ENCODE data around the gene DHFR. TPM values are rescaled to one million over a fixed set of nuclear protein-coding genes. Genes with fewer than 3 reads are reported as not detected.

Gene DHFR
- polyA plus RNA-seq, 6 donors from 2014 or later = 0.20 to 3.3 (median 1.4) TPM

DNA sequence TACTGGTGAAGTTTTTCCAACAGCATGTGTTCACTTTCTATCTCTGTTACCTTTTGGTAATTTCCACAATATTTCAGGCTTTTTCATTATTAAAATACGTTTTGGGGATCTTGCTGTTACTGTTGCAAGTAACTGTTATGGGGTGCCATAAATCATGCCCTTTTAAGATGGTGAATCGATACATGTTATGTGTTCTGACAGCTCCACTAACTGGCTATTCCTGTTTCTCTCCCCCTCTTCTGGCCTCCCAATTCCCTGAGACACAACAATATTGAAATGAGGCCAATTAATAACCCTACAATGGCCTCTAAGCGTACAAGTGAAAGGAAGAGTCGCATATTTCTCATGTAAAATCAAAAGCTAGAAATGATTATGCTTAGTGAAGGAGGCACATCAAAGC is 13.4 kb downstream of the DHFR start:
- Mint-ChIP-seq H3K4me3 (no peak overlapping the region), H3K4me1 (peaks cover 0 to 4% (median 0%) of the 10 kb centered on the region in 3 donors), H3K27ac (no peak overlapping the region), H3K36me3 (peaks cover 49 to 58% of the 10 kb centered on the region in 2 donors), H3K27me3 (no peaks in the 10 kb centered on the region), H3K9me3 (peaks cover 0 to 2% (median 0%) of the 10 kb centered on the region in 7 donors)
- DNase-seq = no peak
- no peak for ATAC-seq (ENCODE audit: low read depth in 2 of 2)

DNA sequence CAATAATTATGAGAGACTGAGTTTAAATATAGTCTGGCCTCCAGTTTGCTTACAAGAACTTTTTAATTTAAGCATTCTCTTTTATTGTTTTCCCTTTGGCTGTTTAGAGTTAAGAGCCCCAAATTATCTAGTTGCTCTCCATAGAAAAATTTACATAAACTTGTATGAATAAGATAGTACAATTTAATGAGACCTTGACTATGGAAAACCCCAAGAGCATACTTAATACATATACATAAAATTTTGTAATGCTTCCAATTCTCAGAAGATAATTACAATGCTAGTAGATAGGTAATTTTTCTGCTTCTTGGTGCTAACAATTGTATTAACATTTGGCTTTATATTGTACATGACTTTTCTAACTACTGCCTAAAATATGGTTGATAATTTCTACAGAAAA is 20.6 kb downstream of the DHFR start:
- Mint-ChIP-seq H3K27ac (peak overlapping the region in 1 of 6 donors; percentile 33), H3K9me3 (peaks cover 0 to 3% (median 0%) of the 10 kb centered on the region in 7 donors), H3K4me3 (no peak overlapping the region), H3K4me1 (peaks cover 0 to 8% (median 7%) of the 10 kb centered on the region in 3 donors), H3K36me3 (peaks cover 16 to 32% of the 10 kb centered on the region in 2 donors), H3K27me3 (no peaks in the 10 kb centered on the region)
- no peak for DNase-seq
- no peak for ATAC-seq (ENCODE audit: low read depth in 2 of 2)

DNA sequence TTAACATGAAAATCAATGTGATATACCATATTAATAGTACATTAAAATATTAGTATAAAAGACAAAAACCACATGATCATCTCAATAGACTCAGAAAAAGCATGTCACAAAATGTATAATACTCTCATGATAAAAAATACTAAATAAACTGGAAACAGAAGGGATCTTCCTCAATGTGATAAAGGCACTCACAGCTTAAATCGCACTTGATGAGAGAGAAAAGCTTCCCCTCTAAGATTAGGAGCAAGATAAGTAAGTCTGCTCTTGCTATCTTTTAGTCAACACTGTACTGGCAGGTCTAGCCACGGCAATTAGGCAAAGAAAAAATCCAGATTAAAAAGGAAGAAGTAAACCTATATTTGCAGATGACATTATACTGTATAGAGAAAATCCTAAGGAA is 22.1 kb downstream of the DHFR start:
- Mint-ChIP-seq H3K27ac (peak overlapping the region in 1 of 6 donors; percentile 46), H3K9me3 (peaks cover 0 to 3% (median 0%) of the 10 kb centered on the region in 7 donors), H3K36me3 (peaks cover 9 to 28% of the 10 kb centered on the region in 2 donors), H3K4me1 (peaks cover 0 to 8% (median 7%) of the 10 kb centered on the region in 3 donors), H3K4me3 (no peak overlapping the region), H3K27me3 (no peaks in the 10 kb centered on the region)
- ATAC-seq (ENCODE audit: low read depth in 2 of 2) = no peak
- no peak for DNase-seq

DNA sequence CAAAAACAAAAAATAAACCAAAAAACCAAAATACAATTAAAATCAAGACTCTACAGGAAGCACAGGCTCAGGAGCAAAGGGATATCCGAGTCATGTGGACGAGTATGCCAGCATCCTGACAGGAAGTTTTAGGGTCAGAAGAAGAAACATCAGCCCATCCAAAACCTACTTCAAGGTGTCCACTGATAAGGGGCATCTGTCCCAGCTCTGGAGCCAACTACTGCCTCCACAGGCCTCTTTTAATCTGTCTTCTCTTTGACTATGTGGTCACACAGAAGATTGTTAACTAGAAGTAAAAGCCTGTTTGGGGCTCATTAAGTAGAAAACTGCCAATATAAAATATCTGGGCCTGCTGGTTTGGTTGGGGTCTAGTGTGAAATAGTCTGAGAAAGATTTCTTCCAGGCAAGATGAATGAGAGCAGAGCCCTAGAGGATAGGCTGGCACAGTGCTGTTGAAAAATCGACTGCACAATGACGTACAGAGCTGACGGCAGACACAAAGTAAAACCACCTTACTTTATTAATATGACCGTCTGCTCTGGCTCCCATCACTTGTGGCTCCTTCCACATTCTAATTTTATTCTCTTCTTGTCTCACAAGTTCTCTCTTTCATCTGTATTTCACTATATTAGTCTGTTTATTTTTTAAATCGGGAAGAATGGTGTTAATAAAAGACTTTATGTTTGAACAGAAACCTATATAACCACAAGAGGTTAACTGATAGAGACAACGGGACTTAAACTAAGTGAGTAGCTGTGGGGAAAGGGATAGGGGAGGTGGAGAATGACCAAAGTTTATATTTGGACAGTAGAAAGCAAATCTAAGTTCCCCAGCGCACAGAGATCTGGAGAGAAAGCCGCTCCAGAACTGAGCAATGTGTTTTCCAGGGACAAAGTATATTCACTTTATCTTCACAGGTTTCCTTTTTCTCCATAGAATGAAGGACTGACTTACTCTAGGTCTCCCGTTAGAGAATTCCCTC is 23.2 kb downstream of the DHFR start:
- ATAC-seq (ENCODE audit: low read depth in 2 of 2) = no peak

DNA sequence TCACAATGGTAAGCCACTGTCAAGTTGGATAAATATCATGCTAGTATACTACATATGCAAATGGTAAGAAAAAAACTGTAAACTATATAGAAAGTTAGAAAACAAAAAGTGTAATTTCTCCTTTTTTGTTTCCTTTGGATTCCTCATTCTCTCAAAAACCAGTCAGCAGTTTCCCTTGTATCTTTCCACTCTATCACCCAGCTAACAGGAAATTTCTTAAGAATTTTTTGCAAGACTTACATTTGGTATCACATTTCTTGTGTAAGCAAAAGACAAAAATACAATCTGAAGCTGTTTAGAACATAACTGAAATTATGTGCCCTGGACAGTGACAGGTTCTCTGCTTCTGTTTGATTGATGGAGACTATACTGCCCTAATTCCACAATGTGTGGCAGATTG is 25.5 kb downstream of the DHFR start:
- H3K4me3 Mint-ChIP-seq = no peak overlapping the region
- ATAC-seq (ENCODE audit: low read depth in 2 of 2) (no peak), DNase-seq (no peak)
- H3K9me3 Mint-ChIP-seq = peaks cover 0 to 3% (median 0%) of the 10 kb centered on the region in 7 donors
- H3K36me3 Mint-ChIP-seq = peaks cover 9 to 25% of the 10 kb centered on the region in 2 donors
- H3K4me1 Mint-ChIP-seq = peaks cover 0 to 8% (median 7%) of the 10 kb centered on the region in 3 donors
- peak overlapping the region in 1 of 6 donors; percentile 81 for H3K27ac Mint-ChIP-seq
- H3K27me3 Mint-ChIP-seq = no peaks in the 10 kb centered on the region

More for the DNA sequence above, 23.2 kb downstream of the DHFR start:
- Mint-ChIP-seq H3K9me3 (peaks cover 0 to 3% (median 0%) of the 10 kb centered on the region in 7 donors), H3K4me1 (peaks cover 0 to 8% (median 7%) of the 10 kb centered on the region in 3 donors), H3K27ac (no peak overlapping the region), H3K27me3 (no peaks in the 10 kb centered on the region), H3K4me3 (no peak overlapping the region), H3K36me3 (peaks cover 9 to 25% of the 10 kb centered on the region in 2 donors)
- DNase-seq = no peak

DNA sequence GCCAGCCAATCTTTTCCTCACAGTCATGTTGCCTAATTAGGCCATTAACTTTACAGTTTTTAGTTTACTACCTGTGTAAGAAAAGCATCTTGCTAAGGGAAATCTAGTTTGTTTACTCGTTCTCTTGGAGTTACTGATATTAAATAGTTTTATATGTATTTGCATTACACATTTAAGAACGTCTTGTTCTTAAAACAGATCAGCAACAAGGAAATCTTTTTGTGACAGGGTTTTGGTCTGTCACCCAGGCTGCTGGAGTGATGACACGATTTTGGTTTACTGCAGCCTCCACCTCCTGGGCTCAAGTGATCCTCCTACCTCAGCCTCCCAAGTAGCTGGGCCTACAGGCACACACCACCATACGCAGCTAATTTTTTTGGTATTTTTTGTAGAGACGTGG is 29.6 kb downstream of the DHFR start:
- no peak overlapping the region for H3K4me3 Mint-ChIP-seq

DNA sequence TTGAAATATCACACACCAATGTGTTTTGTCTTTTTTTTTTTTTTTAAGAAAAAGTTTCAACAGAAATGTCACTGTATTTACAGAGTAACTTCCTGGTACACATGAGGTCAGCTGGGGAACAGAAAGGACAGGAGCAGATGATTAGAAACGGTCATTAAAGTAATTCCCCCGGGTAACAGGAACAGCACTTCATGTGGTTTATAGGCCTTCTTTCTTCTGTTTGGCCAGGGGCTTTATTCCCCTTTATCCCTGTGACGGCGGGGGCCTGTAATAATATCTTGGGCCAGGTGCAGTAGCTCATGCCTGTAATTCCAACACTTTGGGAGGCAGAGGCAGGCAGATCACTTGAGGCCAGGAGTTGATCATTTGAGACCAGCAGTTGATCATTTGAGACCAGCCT is 30.8 kb downstream of the DHFR start:
- Mint-ChIP-seq H3K27me3 (no peaks in the 10 kb centered on the region), H3K36me3 (peaks cover 0 to 9% of the 10 kb centered on the region in 2 donors), H3K4me1 (no peaks in the 10 kb centered on the region), H3K9me3 (peaks cover 0 to 5% (median 0%) of the 10 kb centered on the region in 7 donors), H3K27ac (peak overlapping the region in 1 of 6 donors; percentile 27), H3K4me3 (no peak overlapping the region)
- DNase-seq (no peak), ATAC-seq (ENCODE audit: low read depth in 2 of 2) (no peak)

More for the DNA sequence above, 29.6 kb downstream of the DHFR start:
- ATAC-seq (ENCODE audit: low read depth in 2 of 2) (no peak), DNase-seq (no peak)
- H3K9me3 Mint-ChIP-seq = peaks cover 0 to 5% (median 0%) of the 10 kb centered on the region in 7 donors
- H3K36me3 Mint-ChIP-seq = peaks cover 9 to 18% of the 10 kb centered on the region in 2 donors
- no peak overlapping the region for H3K27ac Mint-ChIP-seq
- H3K4me1 Mint-ChIP-seq = peaks cover 0 to 8% (median 7%) of the 10 kb centered on the region in 3 donors
- H3K27me3 Mint-ChIP-seq = no peaks in the 10 kb centered on the region

DNA sequence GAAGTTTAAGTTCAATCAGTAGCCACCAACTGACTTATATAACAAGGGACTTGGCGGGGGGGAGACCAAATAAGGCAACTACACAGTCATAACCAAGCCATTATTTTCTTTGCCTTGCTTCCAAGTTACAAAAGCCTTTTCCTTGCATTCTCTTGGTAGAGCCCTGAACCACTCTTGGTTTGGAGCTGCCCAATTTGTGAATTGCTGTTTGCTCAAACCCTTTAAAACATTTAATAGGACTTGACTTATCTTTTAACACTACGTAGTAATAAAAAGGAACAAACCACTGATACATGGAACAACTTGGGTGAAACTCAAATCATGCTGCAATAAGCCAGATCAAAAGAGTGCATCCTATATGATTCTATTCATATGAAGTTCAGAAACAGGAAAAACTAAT is 32.0 kb downstream of the DHFR start:
- Mint-ChIP-seq H3K27ac (no peak overlapping the region), H3K36me3 (peaks cover 0 to 9% of the 10 kb centered on the region in 2 donors), H3K27me3 (no peaks in the 10 kb centered on the region), H3K9me3 (peaks cover 0 to 5% (median 0%) of the 10 kb centered on the region in 7 donors), H3K4me1 (no peaks in the 10 kb centered on the region), H3K4me3 (no peak overlapping the region)
- ATAC-seq (ENCODE audit: low read depth in 2 of 2) (no peak), DNase-seq (no peak)

DNA sequence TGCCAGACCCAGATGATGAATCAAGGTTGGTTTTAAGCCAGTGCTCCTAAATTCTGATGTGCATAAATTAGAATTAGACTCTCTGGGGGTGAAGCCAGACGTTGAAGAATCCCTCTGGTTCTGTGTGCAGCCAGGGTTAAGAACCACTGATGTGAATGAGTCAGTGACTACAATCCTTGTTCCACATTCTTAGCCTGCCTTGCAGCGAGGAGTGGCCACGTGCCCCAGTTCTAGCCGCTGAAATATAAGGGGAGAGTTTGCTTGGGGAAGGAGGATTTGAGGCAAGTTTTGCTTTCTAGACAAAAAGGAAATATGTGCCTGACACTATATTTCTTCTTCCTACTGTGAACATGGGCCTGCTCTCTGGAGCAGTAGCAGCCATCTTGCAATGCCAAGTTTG is 34.6 kb downstream of the DHFR start:
- H3K27me3 Mint-ChIP-seq = no peaks in the 10 kb centered on the region
- peaks cover 0 to 5% (median 0%) of the 10 kb centered on the region in 7 donors for H3K9me3 Mint-ChIP-seq
- no peak overlapping the region for H3K4me3 Mint-ChIP-seq
- ATAC-seq (ENCODE audit: low read depth in 2 of 2) = no peak
- H3K4me1 Mint-ChIP-seq = no peaks in the 10 kb centered on the region
- H3K36me3 Mint-ChIP-seq = peaks cover 0 to 9% of the 10 kb centered on the region in 2 donors
- DNase-seq = no peak
- H3K27ac Mint-ChIP-seq = no peak overlapping the region

DNA sequence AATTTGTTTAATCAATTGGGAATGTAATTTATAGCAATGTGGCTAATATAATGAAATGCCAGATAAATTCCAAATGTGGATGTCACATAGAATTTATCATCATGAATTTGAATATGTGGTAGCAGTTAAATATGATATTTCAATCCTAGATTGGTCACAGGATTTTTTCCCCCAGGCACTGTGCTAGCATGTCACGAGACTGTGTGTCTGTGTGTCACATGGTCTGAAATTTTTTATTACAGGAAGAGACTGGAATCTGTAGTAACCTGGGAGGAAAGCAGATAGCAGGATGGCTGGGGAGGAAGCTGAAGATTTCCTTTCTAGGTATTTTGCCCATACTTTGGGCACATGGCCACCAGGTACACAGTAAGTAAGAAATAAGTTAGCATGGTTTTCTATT is 35.7 kb downstream of the DHFR start:
- no peaks in the 10 kb centered on the region for H3K4me1 Mint-ChIP-seq
- H3K27ac Mint-ChIP-seq = no peak overlapping the region

DNA sequence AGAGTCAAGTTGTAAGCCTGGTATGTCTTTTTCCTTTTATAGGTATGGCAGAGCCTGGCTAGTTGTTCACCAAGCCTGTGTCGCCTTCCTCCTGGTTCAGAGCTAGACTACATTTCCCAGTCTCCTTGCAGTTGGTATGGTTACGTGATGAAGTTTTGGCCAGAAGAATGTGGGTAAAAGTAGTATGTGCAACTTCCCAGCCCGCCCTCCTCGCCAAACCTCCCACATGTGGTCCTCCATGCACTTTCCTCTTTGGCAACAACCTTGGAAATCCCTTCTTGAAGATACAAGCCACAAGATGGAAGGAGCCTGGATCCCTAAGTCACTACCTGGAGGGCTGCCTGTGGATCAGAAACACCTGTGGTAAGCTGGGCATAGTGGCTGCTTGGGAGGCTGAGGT is 36.3 kb downstream of the DHFR start:
- DNase-seq (no peak), ATAC-seq (ENCODE audit: low read depth in 2 of 2) (no peak)
- Mint-ChIP-seq H3K27me3 (no peaks in the 10 kb centered on the region), H3K9me3 (peaks cover 0 to 5% (median 0%) of the 10 kb centered on the region in 7 donors), H3K36me3 (peaks cover 0 to 9% of the 10 kb centered on the region in 2 donors), H3K27ac (no peak overlapping the region), H3K4me3 (no peak overlapping the region), H3K4me1 (no peaks in the 10 kb centered on the region)

More for the DNA sequence above, 35.7 kb downstream of the DHFR start:
- Mint-ChIP-seq H3K9me3 (peaks cover 0 to 5% (median 0%) of the 10 kb centered on the region in 7 donors), H3K36me3 (peaks cover 0 to 9% of the 10 kb centered on the region in 2 donors), H3K4me3 (no peak overlapping the region), H3K27me3 (no peaks in the 10 kb centered on the region)
- ATAC-seq (ENCODE audit: low read depth in 2 of 2) (no peak), DNase-seq (no peak)

DNA sequence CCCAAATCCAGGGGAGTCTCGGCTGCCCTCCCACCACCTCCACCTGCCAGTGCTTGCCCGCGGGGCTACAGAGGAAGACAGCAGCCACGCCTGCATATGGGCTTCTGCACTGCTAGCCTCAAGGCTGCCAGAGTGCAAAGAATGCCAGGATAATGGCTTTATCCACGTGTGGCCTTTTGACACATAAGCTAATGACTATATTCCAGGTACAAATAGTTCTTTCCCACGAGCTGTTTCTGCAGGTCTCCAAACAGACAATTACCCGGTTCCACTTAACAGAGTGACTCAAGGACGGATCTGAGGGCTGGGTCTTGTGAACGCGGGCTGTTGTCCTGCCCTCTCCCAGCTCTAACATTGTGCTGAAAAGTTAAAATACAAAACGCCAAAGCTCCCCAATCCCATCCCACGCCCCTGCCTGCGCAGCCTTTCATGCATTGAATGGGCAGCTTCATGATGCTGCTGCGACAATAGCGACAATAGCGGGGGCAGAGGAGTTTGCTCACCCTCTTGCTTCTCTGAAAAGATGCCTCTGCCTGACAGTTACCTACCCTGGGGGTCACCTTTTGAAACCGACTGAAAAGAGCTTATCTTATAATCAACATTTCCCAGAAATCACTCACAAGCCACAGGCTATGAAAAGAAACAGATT is 39.4 kb downstream of the DHFR start:
- ATAC-seq (ENCODE audit: low read depth in 2 of 2) (no peak), DNase-seq (no peak)
- H3K4me3 Mint-ChIP-seq = no peak overlapping the region
- H3K36me3 Mint-ChIP-seq = peaks cover 0 to 2% of the 10 kb centered on the region in 2 donors
- no peaks in the 10 kb centered on the region for H3K4me1 Mint-ChIP-seq
- H3K9me3 Mint-ChIP-seq = peaks cover 0 to 6% (median 2%) of the 10 kb centered on the region in 7 donors
- no peaks in the 10 kb centered on the region for H3K27me3 Mint-ChIP-seq
- no peak overlapping the region for H3K27ac Mint-ChIP-seq

DNA sequence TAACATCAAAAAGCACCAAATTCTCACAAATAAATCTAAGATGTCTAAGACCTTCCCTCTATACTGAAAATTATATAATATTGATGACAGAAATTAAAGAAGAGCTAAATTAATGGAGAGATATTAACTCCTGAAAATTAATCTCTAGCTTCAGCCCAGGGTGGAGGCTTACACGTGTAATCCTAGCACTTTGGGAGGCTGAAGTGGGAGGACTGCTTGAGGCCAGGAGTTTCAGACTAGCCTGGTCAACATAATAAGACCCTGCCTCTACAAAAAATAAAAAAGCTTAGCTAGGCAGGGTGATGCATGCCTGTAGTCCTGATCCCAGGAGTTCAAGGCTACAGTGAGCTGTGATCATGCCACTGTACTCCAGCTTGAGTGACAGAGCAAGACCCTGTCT is 45.1 kb downstream of the DHFR start:
- H3K27ac Mint-ChIP-seq = no peak overlapping the region
- no peaks in the 10 kb centered on the region for H3K4me1 Mint-ChIP-seq
- no peak for DNase-seq
- H3K9me3 Mint-ChIP-seq = peaks cover 0 to 30% (median 6%) of the 10 kb centered on the region in 7 donors
- H3K27me3 Mint-ChIP-seq = no peaks in the 10 kb centered on the region
- H3K4me3 Mint-ChIP-seq = no peak overlapping the region
- peaks cover 7 to 9% of the 10 kb centered on the region in 2 donors for H3K36me3 Mint-ChIP-seq
- no peak for ATAC-seq (ENCODE audit: low read depth in 2 of 2)

Measured in naive B cell (primary cell).